Gastroesophageal sphincter (tissue), 3 donors: ENCODE data around the gene TUBB4A.

Experiments
- EP300 ChIP-seq: sonication (generic); formaldehyde crosslinking; IDR thresholded peaks from one replicate; pipeline ENCODE4 v1.6.1; 2017; ENCODE audit warnings: antibody characterized with exemption, mild to moderate bottlenecking
- POLR2A ChIP-seq, 2 donors: fragments of 450-650 bp; IDR thresholded peaks; one replicate each; pipeline ENCODE4 v1.6.1; 2017; ENCODE audit warnings: antibody characterized with exemption in 2 of 2, mild to moderate bottlenecking in 2 of 2, moderate library complexity in 1 of 2
- POLR2AphosphoS5 ChIP-seq: sonication (generic); formaldehyde crosslinking; IDR thresholded peaks from one replicate; pipeline ENCODE4 v1.6.1; 2017; ENCODE audit warnings: antibody characterized with exemption
- TF ChIP-seq, protein P1 (sequence below), 4 experiments: fragments of 200-600 bp in 2 of 4; fragments of 450-650 bp in 2 of 4; sonication (generic) in 1 of 4; IDR thresholded peaks; one replicate each; pipeline ENCODE4 v1.5.1; 2017 to 2019; ENCODE audit warnings: antibody characterized with exemption in 4 of 4, mild to moderate bottlenecking in 2 of 4, moderate library complexity in 2 of 4

DNA sequence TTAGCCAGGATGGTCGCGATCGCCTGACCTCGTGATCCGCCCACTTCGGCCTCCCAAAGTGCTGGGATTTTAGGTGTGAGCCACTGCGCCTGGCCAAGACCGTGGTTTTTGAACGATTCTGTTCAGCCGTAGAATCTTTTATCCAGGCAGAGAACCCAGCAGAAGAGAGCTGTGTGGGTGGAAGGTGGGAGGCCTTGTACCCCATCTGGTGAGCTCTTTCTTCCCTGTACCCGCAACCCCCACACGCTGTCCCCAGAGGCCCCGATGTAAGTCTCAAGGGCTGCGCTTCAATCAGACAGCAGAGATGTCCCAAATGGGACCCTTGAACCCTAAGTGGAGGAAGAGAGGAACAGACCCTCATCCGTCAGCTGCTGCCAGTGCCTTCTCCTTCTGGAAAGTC lies 46.2 kb downstream of the TUBB4A start:
- no peak for TF ChIP-seq POLR2AphosphoS5
- TF ChIP-seq, protein P1, sequence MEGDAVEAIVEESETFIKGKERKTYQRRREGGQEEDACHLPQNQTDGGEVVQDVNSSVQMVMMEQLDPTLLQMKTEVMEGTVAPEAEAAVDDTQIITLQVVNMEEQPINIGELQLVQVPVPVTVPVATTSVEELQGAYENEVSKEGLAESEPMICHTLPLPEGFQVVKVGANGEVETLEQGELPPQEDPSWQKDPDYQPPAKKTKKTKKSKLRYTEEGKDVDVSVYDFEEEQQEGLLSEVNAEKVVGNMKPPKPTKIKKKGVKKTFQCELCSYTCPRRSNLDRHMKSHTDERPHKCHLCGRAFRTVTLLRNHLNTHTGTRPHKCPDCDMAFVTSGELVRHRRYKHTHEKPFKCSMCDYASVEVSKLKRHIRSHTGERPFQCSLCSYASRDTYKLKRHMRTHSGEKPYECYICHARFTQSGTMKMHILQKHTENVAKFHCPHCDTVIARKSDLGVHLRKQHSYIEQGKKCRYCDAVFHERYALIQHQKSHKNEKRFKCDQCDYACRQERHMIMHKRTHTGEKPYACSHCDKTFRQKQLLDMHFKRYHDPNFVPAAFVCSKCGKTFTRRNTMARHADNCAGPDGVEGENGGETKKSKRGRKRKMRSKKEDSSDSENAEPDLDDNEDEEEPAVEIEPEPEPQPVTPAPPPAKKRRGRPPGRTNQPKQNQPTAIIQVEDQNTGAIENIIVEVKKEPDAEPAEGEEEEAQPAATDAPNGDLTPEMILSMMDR (IDR thresholded peaks at IDR 0.05) = no peak
- no peak for TF ChIP-seq EP300
- no peak for TF ChIP-seq POLR2A (IDR thresholded peaks at IDR 0.05)
